GM12864 (cell line): ENCODE measurements around the gene YIPF2.

Source experiments
- DNase-seq: peaks from one replicate; pipeline ENCODE4 v3.0.0-alpha.2; 2011; ENCODE audit warnings: low read depth
- H3K4me3 ChIP-seq: 2 replicates; pipeline ENCODE4 v1.5.1; 2011; ENCODE audit warnings: mild to moderate bottlenecking, low read depth, low read length, control low read depth
- TF ChIP-seq, protein P1 (sequence below): IDR thresholded peaks from 2 replicates; pipeline ENCODE4 v1.5.1; 2011; ENCODE audit warnings: low read depth, mild to moderate bottlenecking, moderate library complexity, low read length, control low read depth, inconsistent platforms; ENCODE audit errors: missing control alignments

YIPF2 gene

DNA sequence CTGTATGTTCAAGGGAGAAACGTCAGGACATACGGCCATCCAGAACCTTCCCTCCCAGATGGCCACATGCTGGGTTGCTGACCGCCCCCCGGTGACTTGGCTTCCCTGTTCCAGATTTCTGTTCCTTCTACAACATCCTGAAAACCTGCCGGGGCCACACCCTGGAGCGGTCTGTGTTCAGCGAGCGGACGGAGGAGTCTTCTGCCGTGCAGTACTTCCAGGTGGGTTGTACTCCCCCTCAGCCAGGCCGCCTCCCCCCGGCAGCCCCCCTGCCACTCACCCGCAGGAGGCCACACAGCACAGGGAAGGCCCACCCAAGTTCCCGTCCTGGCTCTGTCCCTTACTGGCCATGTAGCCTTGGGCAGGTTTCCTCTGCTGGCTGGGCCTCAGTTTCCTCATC, 20.5 kb downstream of the YIPF2 start:
- DNase-seq: no peak
- H3K4me3 ChIP-seq: no peak overlapping the region
- TF ChIP-seq, protein P1, sequence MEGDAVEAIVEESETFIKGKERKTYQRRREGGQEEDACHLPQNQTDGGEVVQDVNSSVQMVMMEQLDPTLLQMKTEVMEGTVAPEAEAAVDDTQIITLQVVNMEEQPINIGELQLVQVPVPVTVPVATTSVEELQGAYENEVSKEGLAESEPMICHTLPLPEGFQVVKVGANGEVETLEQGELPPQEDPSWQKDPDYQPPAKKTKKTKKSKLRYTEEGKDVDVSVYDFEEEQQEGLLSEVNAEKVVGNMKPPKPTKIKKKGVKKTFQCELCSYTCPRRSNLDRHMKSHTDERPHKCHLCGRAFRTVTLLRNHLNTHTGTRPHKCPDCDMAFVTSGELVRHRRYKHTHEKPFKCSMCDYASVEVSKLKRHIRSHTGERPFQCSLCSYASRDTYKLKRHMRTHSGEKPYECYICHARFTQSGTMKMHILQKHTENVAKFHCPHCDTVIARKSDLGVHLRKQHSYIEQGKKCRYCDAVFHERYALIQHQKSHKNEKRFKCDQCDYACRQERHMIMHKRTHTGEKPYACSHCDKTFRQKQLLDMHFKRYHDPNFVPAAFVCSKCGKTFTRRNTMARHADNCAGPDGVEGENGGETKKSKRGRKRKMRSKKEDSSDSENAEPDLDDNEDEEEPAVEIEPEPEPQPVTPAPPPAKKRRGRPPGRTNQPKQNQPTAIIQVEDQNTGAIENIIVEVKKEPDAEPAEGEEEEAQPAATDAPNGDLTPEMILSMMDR: no peak

DNA sequence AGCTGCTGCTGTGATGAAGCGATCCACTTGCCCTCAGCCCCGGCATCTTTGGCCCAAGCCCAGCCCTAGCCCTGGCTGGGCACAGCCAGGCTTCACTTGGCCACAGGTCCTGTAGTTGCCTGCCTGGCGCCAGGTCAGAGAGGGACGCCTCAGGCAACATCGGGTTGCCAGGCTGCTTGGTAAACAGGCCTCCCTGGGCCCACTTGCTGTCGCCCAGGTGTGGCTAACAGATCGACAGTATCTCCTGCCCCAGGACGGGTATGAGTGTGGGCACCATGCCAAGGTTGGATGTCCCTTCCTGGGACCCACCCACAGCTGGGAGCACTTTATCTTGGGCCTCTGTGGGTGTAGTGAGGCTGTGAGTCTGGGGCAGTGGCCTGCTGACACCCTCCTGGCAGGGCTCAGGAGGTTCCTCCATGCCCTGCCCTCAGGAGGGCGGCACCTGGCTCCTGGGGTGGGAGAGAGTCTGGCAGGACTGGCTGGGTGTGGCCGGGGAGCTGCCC, 29.2 kb downstream of the YIPF2 start:
- H3K4me3 ChIP-seq: no peak overlapping the region
- no peak for DNase-seq
- TF ChIP-seq, protein P1: no peak

DNA sequence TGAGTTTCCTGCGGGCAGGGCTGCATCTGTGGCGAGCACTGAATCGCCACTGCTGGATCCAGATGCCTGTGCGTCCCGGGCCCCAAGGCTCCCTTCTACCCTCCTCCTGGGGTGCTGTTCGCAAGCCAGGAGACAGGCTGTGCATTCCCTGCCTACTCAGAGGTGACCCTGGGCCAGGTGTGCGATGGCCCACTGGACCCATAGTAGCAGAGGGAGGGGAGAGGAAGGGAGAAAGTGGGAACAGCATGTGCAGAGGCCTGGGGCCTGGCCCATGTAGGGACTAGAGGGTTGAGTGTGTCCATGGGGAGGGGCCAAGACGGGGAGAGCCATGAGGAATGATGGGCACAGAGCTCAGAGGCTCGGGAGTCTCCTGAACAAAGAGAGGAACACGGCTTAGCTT, 29.8 kb downstream of the YIPF2 start:
- H3K4me3 ChIP-seq: no peak overlapping the region
- TF ChIP-seq, protein P1: no peak

DNA sequence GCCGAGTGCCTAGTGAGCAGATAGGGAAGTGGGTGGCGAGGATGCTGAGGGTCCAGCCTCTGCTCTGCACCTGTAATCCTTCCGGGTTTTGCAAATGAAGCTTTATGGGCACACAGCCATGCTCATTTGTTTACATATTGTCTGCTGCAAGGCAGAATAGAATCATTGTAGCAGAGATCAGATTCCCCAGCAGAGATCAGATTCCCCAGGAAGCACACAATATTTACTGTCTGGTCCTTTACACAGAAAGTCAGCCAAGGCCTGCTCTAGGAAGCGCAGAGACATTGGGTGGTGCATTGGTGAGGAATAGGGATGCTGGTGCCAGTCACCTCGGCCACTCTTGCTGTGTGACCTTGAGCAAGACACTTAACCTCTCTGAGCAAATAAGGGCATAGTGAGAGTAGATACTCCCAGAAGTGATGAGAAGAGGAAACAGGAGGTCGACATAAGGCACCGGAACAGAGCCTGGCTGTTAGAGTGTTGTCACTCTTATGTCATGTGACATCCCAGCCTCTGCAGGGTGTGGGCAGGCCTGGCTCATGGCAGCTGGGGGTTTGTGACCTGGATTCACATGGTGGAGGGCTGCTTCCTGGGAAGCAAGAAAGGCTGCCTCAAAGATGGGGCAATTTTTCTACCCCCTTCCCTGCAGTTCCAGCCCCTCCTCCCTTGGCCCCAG, 31.4 kb downstream of the YIPF2 start:
- no peak for DNase-seq
- TF ChIP-seq, protein P1: no peak
- no peak overlapping the region for H3K4me3 ChIP-seq

More for the DNA sequence above, 29.8 kb downstream of the YIPF2 start:
- no peak for DNase-seq

DNA sequence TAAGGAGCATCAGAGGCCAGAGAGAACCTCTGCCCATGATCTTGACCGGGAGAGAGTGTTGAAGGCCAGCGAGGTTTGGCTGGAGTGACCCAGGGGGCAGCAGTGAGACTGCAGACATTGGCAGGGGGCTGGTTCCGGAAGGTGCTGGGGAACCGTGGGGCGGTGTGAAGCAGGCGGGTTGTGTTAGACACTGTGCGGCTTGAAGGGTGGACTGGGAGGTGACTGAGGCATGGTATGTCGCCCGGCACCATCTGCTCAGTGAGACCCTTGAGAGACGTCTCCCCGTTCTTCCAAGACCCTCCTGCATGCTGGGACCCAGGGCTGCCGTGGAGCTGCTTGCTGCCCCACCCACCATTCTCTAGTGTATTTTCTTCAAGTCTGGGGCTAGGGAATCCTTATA, 32.5 kb downstream of the YIPF2 start:
- TF ChIP-seq, protein P1: no peak
- H3K4me3 ChIP-seq: no peak overlapping the region
- DNase-seq: no peak

DNA sequence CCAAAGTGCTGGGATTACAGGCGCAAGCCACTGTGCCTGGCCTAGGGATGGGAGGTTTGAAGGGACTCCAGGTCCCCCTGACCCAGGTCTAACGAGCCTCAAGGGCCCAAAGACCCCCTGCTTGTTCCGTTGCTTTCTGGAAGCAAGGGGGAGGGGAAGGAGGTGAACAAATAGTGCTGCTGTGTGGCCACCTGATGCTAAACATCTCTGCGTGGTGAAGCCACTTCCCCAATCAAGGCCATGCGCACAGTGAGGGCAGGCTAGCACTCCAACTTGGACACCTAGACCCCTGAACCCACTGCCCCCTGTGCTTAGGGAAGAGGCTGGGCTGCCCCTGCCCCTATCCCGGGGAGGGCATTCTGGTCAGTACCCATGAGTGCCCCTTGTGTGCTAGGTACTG, 33.1 kb downstream of the YIPF2 start:
- TF ChIP-seq, protein P1: no peak
- no peak for DNase-seq
- H3K4me3 ChIP-seq: no peak overlapping the region

DNA sequence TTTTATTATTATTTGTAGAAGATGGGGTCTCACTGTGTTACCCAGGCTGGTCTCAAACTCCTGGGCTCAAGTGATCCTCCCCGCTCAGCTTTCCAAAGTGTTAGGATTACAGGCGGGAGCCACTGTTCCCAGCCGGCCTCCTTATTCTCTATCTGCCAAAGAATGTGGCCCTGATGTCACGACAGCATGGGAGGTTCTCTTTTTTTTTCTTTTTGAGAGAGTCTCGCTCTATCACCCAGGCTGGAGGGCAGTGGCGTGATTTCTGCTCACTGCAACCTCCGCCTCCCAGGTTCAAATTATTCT, 33.6 kb downstream of the YIPF2 start:
- TF ChIP-seq, protein P1: no peak
- no peak overlapping the region for H3K4me3 ChIP-seq
- DNase-seq: no peak
